GM10266 (cell line): ENCODE results near the gene RARRES1.

Experiments
- DNase-seq: peaks from one replicate; pipeline ENCODE4 v3.0.0; 2012; ENCODE audit errors: extremely low spot score
- TF ChIP-seq, protein P1 (sequence below): IDR thresholded peaks from 2 replicates; pipeline ENCODE4 v1.5.1; 2012; ENCODE audit warnings: mild to moderate bottlenecking, low read depth; ENCODE audit not compliant: control insufficient read depth, insufficient read depth; ENCODE audit errors: missing control alignments

Gene RARRES1

DNA sequence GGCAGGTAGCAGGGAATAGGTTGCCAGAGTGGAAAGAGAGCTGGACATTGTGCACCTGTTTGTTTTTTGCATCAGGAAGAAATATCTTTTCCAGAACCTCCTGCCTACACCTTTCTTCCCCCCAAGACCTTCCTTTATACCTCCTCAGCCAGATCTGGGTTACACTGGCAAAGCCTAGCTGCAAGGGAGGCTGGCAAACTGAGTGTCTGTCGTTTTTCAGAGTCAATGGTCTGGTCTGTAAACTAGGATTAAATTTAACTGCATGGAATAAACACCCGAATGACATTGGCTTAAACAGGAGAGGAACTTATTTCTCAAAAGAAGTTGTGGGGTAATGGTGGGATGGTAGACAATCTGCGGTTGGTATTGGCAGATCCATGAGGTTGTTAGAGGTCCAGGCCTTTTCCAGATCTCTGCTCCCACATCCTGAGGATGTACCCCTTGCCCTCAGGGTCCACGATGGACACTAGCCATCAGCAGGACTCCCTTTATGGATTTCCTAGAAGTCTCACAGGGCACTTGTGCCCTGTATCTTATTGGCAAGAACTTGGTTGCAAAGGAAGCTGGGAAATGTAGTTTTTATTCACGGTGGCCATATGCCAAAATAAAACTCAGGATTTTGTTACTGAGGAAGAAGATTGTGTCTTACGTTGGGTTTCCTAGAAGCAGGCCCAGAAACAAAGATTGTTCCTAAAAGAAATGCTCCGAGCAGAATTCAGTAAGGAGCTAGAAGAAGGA lies 3.2 kb upstream of the RARRES1 start:
- TF ChIP-seq, protein P1, sequence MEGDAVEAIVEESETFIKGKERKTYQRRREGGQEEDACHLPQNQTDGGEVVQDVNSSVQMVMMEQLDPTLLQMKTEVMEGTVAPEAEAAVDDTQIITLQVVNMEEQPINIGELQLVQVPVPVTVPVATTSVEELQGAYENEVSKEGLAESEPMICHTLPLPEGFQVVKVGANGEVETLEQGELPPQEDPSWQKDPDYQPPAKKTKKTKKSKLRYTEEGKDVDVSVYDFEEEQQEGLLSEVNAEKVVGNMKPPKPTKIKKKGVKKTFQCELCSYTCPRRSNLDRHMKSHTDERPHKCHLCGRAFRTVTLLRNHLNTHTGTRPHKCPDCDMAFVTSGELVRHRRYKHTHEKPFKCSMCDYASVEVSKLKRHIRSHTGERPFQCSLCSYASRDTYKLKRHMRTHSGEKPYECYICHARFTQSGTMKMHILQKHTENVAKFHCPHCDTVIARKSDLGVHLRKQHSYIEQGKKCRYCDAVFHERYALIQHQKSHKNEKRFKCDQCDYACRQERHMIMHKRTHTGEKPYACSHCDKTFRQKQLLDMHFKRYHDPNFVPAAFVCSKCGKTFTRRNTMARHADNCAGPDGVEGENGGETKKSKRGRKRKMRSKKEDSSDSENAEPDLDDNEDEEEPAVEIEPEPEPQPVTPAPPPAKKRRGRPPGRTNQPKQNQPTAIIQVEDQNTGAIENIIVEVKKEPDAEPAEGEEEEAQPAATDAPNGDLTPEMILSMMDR: no peak
- no peak for DNase-seq

DNA sequence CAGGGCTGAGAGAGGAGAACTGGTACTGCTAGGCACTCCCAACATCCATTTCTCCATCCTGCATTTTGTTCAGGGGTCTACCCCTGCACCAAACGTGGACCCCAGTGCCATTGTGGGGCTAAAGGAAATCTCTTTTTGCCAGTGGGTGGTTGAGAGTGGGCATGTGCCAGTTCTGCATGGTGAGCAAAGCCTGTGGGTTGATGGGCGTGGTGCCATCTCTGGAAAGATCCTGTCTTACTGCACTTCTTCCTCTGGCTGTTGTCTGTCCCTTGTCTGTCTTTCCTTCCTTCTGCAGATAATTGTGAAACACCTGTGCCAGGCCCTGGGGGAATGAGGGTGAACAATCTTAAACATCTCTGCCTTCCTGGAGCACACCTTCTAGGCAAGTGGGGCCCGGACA lies 1.4 kb upstream of the RARRES1 start:
- TF ChIP-seq, protein P1: no peak
- DNase-seq: no peak

DNA sequence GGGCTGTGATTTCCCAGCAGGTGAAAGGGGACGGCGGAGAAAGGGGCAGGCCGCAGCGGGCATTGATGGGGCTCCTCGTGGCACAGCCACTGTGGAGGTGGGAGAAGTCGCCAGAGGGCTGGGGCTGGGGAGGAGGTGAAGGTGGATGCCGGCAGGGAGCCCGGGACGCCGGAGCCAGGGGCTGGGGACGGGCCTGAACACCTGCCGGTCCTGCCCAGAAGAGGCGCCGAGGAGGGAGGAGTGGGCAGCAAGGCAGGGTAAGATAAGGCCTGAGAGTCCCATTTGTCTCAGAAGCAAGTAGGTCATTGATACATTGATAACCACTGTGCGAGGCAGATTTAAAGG lies 571 bp upstream of the RARRES1 start:
- TF ChIP-seq, protein P1: no peak
- DNase-seq: no peak

DNA sequence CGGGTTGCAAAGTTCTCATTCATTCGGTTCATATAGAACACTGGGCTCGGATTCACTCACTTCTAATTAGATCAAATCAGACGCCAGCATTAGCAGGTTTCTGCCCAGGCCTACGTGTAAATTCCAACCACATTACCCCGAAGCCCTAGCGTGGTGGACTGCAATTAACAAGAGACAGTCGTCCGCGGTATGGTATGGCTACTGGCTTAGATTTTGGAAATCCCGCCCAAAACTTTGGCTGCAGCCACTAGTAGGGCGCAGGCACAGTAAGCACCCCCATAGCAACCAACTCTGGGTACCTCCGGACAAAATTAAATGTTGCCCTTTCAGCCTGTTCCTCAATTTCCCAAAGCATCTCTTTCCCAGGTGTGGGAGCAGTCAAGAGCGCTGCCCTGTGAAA lies 771 bp downstream of the RARRES1 start:
- DNase-seq: no peak
- TF ChIP-seq, protein P1: no peak

DNA sequence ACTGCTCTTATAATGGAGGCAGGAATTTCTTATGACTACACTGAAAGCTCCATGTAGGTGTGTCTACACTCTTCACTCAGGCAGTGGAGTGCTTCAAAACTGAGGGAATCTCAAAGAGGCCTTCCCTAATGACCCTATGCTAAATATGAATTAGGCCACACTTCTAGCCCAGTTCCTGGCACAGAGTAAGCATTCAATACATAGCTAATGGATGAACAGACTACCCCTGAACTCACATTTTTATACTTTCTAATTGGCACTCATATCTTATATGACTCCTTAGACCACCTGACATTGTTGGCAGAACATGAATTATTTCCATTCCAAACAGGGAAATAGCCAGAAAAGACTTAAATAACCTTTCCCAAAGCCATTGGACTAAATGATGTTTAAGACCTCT lies 3.4 kb downstream of the RARRES1 start:
- TF ChIP-seq, protein P1: no peak

DNA sequence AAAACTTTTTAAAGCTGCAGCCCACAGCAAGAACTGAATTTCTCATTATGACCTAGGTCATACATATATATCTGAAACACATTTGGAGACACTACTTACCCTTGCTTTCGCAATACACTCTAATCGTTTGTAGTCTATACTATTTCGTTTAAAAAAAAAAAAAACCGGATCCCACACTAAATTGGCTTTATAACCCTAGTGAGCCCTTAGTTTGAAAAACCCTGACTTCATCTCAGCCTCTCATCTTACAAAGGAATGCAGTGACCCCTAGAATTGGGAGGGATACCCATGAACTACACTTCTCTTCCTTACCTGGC lies 4.2 kb downstream of the RARRES1 start:
- no peak for DNase-seq
- TF ChIP-seq, protein P1: no peak

More for the DNA sequence above, 3.4 kb downstream of the RARRES1 start:
- DNase-seq: no peak

DNA sequence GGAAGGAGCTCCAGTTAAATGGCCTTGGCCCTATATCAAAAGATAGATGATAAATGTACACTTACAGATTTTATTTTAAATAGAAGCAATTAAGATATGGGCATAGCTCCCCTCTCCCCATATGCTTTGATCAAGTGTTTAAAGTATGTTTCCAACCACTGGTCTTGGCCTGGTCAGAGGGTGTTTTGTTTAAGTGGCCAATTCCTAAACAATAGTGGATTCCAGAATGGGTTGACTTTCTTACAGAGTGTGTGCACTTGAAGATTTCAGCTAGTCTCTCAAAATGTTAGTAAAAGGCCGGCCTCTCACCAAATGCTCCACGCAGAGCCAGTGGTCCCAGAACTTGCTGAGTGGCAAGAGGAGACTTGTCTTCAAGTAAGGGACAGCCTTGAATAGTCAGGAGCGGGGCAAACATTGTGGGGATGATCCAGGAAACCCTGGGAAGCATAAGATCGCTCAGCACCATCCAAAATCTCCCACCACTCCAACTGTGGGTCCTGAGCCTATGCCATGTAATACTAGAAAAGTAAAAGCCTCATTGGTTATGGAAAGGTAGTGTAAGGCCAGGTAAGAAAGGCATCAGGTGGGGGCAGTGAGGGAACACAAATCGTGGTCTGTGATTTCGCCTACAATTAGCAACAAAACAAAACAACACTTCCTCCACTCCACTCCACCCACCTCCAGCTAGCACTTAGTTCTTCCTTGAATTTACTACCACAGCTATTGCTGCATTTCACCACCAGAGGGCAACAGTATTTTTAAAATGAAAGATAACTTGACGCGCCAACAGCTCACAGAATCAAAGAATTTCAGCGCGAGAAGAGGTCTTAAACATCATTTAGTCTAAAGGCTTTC lies 4.8 kb downstream of the RARRES1 start:
- peak; percentile 80 for DNase-seq
- TF ChIP-seq, protein P1: peak; percentile 84
